Peyer's patch (tissue), 4 donors: Measurements from ENCODE around the gene SLC17A3. TPM values are rescaled to one million over a fixed set of nuclear protein-coding genes. Genes with fewer than 3 reads are reported as not detected.

Source experiments
- DNase-seq, 3 donors: peaks; one replicate each; pipeline ENCODE4 v3.0.0-alpha.2; 2017 to 2019
- H3K27ac ChIP-seq, 4 donors: fragments of 200-600 bp; sonication (generic); one replicate each; pipeline ENCODE4 v1.5.1; 2016 to 2019
- H3K27me3 ChIP-seq, 2 donors: fragments of 200-600 bp; sonication (generic); one replicate each; pipeline ENCODE4 v1.5.1; 2019
- H3K36me3 ChIP-seq, 3 donors: fragments of 200-600 bp; sonication (generic); one replicate each; pipeline ENCODE4 v1.5.1; 2016 to 2019
- H3K4me1 ChIP-seq, 4 donors: fragments of 200-600 bp; sonication (generic); one replicate each; pipeline ENCODE4 v1.5.1; 2016 to 2019
- H3K4me3 ChIP-seq, 4 donors: fragments of 200-600 bp; sonication (generic); 1 replicate in 3 of 4; 2 replicates in 1 of 4; pipeline ENCODE4 v1.5.1; 2016 to 2019; ENCODE audit warnings: mild to moderate bottlenecking in 1 of 4
- H3K9me3 ChIP-seq, 4 donors: fragments of 200-600 bp; sonication (generic); one replicate each; pipeline ENCODE4 v1.5.1; 2016 to 2019; ENCODE audit warnings: mild to moderate bottlenecking in 1 of 4
- CTCF ChIP-seq, 6 experiments: fragments of 450-650 bp in 4 of 6; fragments of 200-600 bp in 2 of 6; sonication (generic) in 1 of 6; IDR thresholded peaks; one replicate each; pipeline ENCODE4 v1.5.1; 2017 to 2019; ENCODE audit warnings: antibody characterized with exemption in 6 of 6, mild to moderate bottlenecking in 3 of 6, moderate library complexity in 1 of 6
- POLR2A ChIP-seq, 2 donors: fragments of 450-650 bp; IDR thresholded peaks; one replicate each; pipeline ENCODE4 v1.5.1; 2017; ENCODE audit warnings: antibody characterized with exemption in 2 of 2, mild to moderate bottlenecking in 2 of 2, moderate library complexity in 2 of 2
- total RNA-seq, 4 donors: library from RNA; depleted of rRNA; stranded (reverse); fragments of >200 nt; gene quantifications; one replicate each; pipeline ENCODE4 v1.1.0, GENCODE V29; 2016

The SLC17A3 gene
- total RNA-seq, 4 donors from 2014 or later, result not detected

GRCh38 chr6:25903467-25904099 lies 29.5 kb upstream of the SLC17A3 start:
- Histone ChIP-seq H3K27me3 (no peaks in the 10 kb centered on the region), H3K27ac (no peak overlapping the region), H3K4me3 (no peak overlapping the region), H3K9me3 (no peaks in the 10 kb centered on the region), H3K36me3 (no peaks in the 10 kb centered on the region), H3K4me1 (no peaks in the 10 kb centered on the region)
- no peak for DNase-seq
- no peak for TF ChIP-seq CTCF (IDR thresholded peaks at IDR 0.05)
- TF ChIP-seq POLR2A (IDR thresholded peaks at IDR 0.05), result no peak

- no peak overlapping the region for H3K27ac ChIP-seq
- no peaks in the 10 kb centered on the region for H3K36me3 ChIP-seq
- no peak for TF ChIP-seq POLR2A (IDR thresholded peaks at IDR 0.05)
- H3K9me3 ChIP-seq, result no peaks in the 10 kb centered on the region
- no peaks in the 10 kb centered on the region for H3K4me1 ChIP-seq
- no peak overlapping the region for H3K4me3 ChIP-seq
- DNase-seq, result no peak
- H3K27me3 ChIP-seq, result no peaks in the 10 kb centered on the region
Measured at GRCh38 chr6:25902071-25902470, 28.0 kb upstream of the SLC17A3 start.

DNA sequence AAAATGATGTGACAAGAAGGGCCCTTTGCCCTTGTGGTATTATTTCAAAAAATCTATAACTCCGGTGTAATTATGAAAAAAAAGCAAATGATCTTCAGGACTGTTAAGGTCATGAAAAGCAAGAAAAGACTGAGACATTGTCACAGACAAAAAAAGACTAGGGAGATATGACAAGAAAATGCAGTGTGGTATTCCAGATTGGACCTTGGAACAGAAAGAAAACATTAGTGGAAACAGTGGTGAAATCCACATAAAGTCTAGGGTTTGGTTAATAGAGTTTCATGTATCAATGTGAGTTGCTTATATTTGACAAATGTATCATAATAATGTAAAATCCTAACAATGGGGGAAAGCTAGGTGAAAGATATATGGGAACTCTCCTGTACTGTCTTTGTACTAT lies 26.8 kb upstream of the SLC17A3 start:
- Histone ChIP-seq H3K27me3 (no peaks in the 10 kb centered on the region), H3K36me3 (no peaks in the 10 kb centered on the region)
- TF ChIP-seq POLR2A (IDR thresholded peaks at IDR 0.05) (no peak), CTCF (IDR thresholded peaks at IDR 0.05) (no peak)

DNA sequence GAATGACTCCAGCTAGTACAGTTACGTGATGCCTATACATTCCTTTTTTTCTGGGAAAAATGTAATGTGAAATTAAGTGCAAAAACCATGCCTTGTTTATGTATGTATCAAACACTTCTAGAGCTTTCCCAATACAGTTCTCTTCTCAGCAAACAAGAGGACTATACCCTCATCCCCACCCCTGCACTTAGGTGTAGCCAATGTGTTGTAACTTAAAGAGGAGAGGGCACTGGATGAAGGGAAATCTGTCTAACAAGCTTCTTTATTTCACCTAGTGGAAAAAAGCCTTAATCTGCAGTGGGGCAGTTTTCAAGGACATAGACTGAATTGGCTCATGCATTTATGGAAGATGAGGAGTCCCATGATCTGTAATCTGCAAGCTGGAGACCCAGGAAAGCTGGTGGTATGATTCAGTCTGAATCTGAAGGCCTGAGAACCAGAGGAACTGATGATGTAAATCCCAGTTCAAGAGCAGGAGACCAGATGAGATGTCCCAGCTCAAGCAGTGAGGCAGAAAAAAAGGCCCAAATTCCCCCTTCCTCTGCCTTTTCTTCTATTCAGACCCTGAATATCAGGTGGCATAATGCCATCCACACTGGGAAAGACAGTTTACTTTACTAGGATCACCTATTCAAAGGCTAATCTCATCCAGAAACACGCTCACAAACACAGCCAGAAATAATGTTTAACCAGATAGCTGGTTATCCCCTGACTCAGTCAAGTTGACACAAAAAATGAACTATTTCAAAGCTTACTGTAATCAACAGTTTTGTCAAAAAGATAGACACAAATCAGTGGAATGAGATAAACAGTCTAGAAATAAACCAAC lies 25.8 kb upstream of the SLC17A3 start:
- H3K27me3 ChIP-seq, result no peaks in the 10 kb centered on the region

More for the DNA sequence above, 26.8 kb upstream of the SLC17A3 start:
- Histone ChIP-seq H3K4me1 (no peaks in the 10 kb centered on the region), H3K27ac (no peak overlapping the region), H3K4me3 (no peak overlapping the region), H3K9me3 (no peaks in the 10 kb centered on the region)
- DNase-seq, result no peak

DNA sequence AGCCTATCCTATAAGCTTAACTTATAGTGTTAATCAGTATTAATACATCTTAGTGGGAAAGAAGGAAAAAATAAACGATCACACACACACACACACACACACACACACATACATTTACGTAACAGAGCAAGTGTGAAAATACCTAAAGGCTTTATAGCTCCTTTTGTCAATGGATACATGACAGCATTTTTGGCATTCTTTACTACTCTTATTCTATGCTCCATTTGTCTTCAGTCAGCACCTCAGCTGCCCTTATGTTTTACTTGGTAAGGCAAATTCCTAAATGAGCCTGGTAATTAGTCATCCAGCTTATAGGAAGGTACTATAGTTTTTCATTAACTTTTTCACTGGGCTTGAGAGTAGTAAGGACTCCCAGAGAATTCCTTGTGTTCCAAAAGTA lies 25.1 kb upstream of the SLC17A3 start:
- Histone ChIP-seq H3K27ac (no peak overlapping the region), H3K27me3 (no peaks in the 10 kb centered on the region), H3K4me3 (no peak overlapping the region), H3K9me3 (no peaks in the 10 kb centered on the region), H3K4me1 (no peaks in the 10 kb centered on the region), H3K36me3 (no peaks in the 10 kb centered on the region)
- no peak for DNase-seq
- TF ChIP-seq CTCF (IDR thresholded peaks at IDR 0.05) (no peak), POLR2A (IDR thresholded peaks at IDR 0.05) (no peak)

More for the DNA sequence above, 25.8 kb upstream of the SLC17A3 start:
- Histone ChIP-seq H3K4me3 (no peak overlapping the region), H3K4me1 (no peaks in the 10 kb centered on the region), H3K9me3 (no peaks in the 10 kb centered on the region), H3K27ac (no peak overlapping the region), H3K36me3 (no peaks in the 10 kb centered on the region)
- DNase-seq, result no peak
- TF ChIP-seq CTCF (IDR thresholded peaks at IDR 0.05) (no peak), POLR2A (IDR thresholded peaks at IDR 0.05) (no peak)

DNA sequence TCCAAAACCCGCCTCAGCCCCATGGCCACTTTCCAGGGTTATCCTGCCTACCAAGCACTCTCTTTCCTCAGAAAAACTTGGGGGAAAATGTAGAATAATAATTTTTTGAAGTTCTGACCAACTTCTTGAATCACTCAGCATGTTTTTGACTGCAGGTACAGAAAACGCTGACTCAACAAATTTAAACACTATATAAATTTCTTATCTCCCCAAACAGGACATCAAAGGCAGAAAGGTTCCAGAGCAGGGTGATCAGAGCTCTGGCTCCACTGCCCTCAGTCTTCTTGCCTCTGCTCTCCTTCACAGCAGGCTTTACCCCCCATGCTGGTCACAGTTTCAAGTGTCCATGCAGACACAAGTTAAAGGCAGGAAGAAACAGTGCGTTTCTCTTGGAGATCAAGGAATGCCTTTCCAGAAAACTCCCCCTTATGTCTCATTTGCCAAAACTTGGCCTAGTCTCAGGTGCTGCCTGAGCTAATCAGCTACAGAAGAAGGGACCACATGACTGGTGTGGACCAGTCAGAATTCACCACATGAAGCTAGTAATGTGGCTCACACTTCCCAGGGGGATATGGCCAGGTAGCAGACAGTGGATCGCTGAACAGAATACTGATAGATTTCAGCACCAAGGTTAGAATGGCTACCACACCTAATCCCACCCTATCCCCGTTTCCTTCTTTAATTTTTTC lies 24.4 kb upstream of the SLC17A3 start:
- H3K4me1 ChIP-seq, result no peaks in the 10 kb centered on the region
- DNase-seq, result no peak

More for the DNA sequence above, 24.4 kb upstream of the SLC17A3 start:
- TF ChIP-seq POLR2A (IDR thresholded peaks at IDR 0.05) (no peak), CTCF (IDR thresholded peaks at IDR 0.05) (no peak)
- no peak overlapping the region for H3K27ac ChIP-seq
- H3K4me3 ChIP-seq, result no peak overlapping the region
- H3K27me3 ChIP-seq, result no peaks in the 10 kb centered on the region
- H3K9me3 ChIP-seq, result no peaks in the 10 kb centered on the region
- no peaks in the 10 kb centered on the region for H3K36me3 ChIP-seq
